Caco-2 (cell line): ENCODE measurements around the gene ATXN10. TPM values are rescaled to one million over a fixed set of nuclear protein-coding genes. Genes with fewer than 3 reads are reported as not detected.

Source experiments
- BruUV-seq: library from RNA; stranded (reverse); fragments of 400-500 nt; replicated peaks from 2 replicates; lab custom pipeline; 2021; lab: Mats Ljungman, UMichigan
- CTCF ChIA-PET: fragments of 300-600 bp; sonication (Branson Sonifier 250); formaldehyde crosslinking; loops from one replicate; lab custom pipeline; 2022; ENCODE audit warnings: antibody characterized with exemption; lab: Charles Lee
- POLR2A ChIA-PET: fragments of 300-600 bp; sonication (Branson Sonifier 250); formaldehyde crosslinking; loops from one replicate; lab custom pipeline; 2022; ENCODE audit warnings: antibody characterized with exemption; lab: Charles Lee
- DNase-seq, 2 experiments: peaks; one replicate each; pipeline versions ENCODE4 v3.0.0 to v3.0.0-alpha.2; 2020 to 2022
- H3K27me3 ChIP-seq: replicated peaks from 2 replicates; pipeline ENCODE4 v1.6.0; 2011; ENCODE audit warnings: low read length; ENCODE audit not compliant: control insufficient read depth, insufficient read depth
- H3K36me3 ChIP-seq: 2 replicates; pipeline ENCODE4 v1.5.1; 2011; ENCODE audit warnings: low read length; ENCODE audit not compliant: control insufficient read depth, insufficient read depth
- H3K4me1 ChIP-seq: fragments of 250-450 bp; sonication (Bioruptor Pico); 2 replicates; pipeline ENCODE4 v1.5.1; 2020; ENCODE audit warnings: mild to moderate bottlenecking
- H3K4me3 ChIP-seq: 2 replicates; pipeline ENCODE4 v1.5.1; 2011; ENCODE audit warnings: low read depth, mild to moderate bottlenecking, control low read depth, low read length
- H3K9me3 ChIP-seq: fragments of 250-450 bp; sonication (Bioruptor Pico); 2 replicates; pipeline ENCODE4 v1.5.1; 2020; ENCODE audit warnings: mild to moderate bottlenecking, moderate library complexity
- H3K27ac Mint-ChIP-seq: one replicate; pipeline ENCODE4 v1.8.0; 2022; ENCODE audit warnings: mixed read lengths; ENCODE audit not compliant: unreplicated experiment
- H3K27me3 Mint-ChIP-seq: one replicate; pipeline ENCODE4 v1.8.0; 2022; ENCODE audit warnings: mixed read lengths; ENCODE audit not compliant: insufficient read depth, unreplicated experiment
- H3K36me3 Mint-ChIP-seq: one replicate; pipeline ENCODE4 v1.8.0; 2022; ENCODE audit warnings: mild to moderate bottlenecking, mixed read lengths; ENCODE audit not compliant: insufficient read depth, unreplicated experiment
- H3K4me1 Mint-ChIP-seq: one replicate; pipeline ENCODE4 v1.8.0; 2022; ENCODE audit warnings: low read depth, mixed read lengths; ENCODE audit not compliant: unreplicated experiment
- H3K4me3 Mint-ChIP-seq: one replicate; pipeline ENCODE4 v1.8.0; 2022; ENCODE audit warnings: mild to moderate bottlenecking, moderate library complexity, mixed read lengths; ENCODE audit not compliant: unreplicated experiment
- H3K9me3 Mint-ChIP-seq: one replicate; pipeline ENCODE4 v1.8.0; 2022; ENCODE audit warnings: mixed read lengths; ENCODE audit not compliant: unreplicated experiment
- CTCF ChIP-seq, 2 experiments: fragments of 200-600 bp in 1 of 2; IDR thresholded peaks; 1 replicate in 1 of 2; 2 replicates in 1 of 2; pipeline versions ENCODE4 v1.5.1 to v1.8.0; 2011 to 2022; ENCODE audit warnings: antibody characterized with exemption in 1 of 2, control low read depth in 1 of 2, inconsistent platforms in 1 of 2, low read depth in 1 of 2, low read length in 1 of 2, mild to moderate bottlenecking in 1 of 2, moderate library complexity in 1 of 2; ENCODE audit not compliant: insufficient read depth in 1 of 2, severe bottlenecking in 1 of 2, unreplicated experiment in 1 of 2
- intact Hi-C: fragments of 100-400 bp; cut with micrococcal nuclease; formaldehyde crosslinking; loops from one replicate; pipeline ENCODE4 v1.10.0; 2022; ENCODE audit not compliant: unreplicated experiment
- total RNA-seq: library from RNA; stranded (reverse); gene quantifications from 2 replicates; pipeline ENCODE4 v1.2.3, GENCODE V29; 2022

The ATXN10 gene
- total RNA-seq, 1 experiment from 2014 or later, result 155 TPM

DNA sequence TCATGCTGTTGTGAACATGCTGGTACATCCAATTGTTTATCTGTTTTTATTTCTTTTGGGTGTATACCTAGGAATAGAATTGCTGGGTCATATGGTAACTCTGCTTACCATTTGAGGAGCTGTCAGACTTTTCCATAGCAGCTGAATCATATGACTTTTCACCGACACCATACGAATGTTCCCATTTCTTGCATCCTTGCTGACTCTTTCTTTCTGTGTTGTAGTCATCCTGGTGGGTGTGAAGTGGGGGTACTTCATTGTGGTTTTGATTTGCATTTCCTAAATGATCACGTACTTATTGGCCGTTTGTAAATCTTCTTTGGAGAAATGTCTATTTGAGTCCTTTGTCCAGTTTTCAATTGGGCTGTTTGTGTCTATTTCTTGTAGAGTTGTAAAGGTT is 26.5 kb downstream of the ATXN10 start:
- H3K27ac Mint-ChIP-seq, result no peak overlapping the region
- no peaks in the 10 kb centered on the region for H3K27me3 ChIP-seq
- peaks cover 1% of the 10 kb centered on the region; the same call in 1 of the 2 replicates for H3K36me3 ChIP-seq
- H3K36me3 Mint-ChIP-seq, result peaks cover 38% of the 10 kb centered on the region
- H3K4me1 ChIP-seq, result no peaks in the 10 kb centered on the region
- H3K4me3 ChIP-seq, result no peak overlapping the region
- no peaks in the 10 kb centered on the region for H3K9me3 ChIP-seq
- H3K27me3 Mint-ChIP-seq, result no peaks in the 10 kb centered on the region
- BruUV-seq, result no TSS peak
- intact Hi-C loops, result no loop called here
- H3K9me3 Mint-ChIP-seq, result no peaks in the 10 kb centered on the region
- DNase-seq, result no peak
- H3K4me3 Mint-ChIP-seq, result no peak overlapping the region
- TF ChIP-seq CTCF (IDR thresholded peaks at IDR 0.05; ENCODE audit: insufficient read depth in 1 of 2, low read depth in 1 of 2, low read length in 1 of 2, severe bottlenecking in 1 of 2, unreplicated experiment in 1 of 2), result no peak
- ChIA-PET POLR2A (no interaction called here), CTCF (no interaction called here)
- H3K4me1 Mint-ChIP-seq, result no peaks in the 10 kb centered on the region

DNA sequence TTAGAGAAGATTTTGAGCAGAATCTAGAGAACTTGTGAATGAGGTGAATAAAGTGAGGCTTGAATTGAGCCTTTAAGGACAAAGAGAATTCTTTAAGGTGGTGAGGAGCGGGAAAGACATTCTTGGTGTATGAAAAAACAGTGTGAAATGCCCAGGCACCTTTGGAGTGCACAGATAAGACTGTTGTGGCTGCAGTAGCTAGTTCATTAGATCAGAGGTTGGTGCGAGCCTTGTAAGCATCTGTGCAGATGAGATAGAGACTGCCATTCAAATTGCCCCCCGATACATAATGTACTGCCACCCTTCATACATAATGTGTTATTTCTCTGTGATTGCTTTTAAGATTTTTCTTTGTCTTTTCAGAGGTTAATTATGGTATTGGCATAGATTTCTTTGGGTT is 31.3 kb downstream of the ATXN10 start:
- no peaks in the 10 kb centered on the region for H3K27me3 ChIP-seq
- Mint-ChIP-seq H3K9me3 (no peaks in the 10 kb centered on the region), H3K4me3 (no peak overlapping the region), H3K4me1 (no peaks in the 10 kb centered on the region), H3K27ac (no peak overlapping the region), H3K36me3 (peaks cover 47% of the 10 kb centered on the region), H3K27me3 (no peaks in the 10 kb centered on the region)
- intact Hi-C loops, result no loop called here
- peaks cover 4% of the 10 kb centered on the region; the same call in 1 of the 2 replicates for H3K36me3 ChIP-seq
- no peaks in the 10 kb centered on the region for H3K4me1 ChIP-seq
- no peak for TF ChIP-seq CTCF (IDR thresholded peaks at IDR 0.05; ENCODE audit: insufficient read depth in 1 of 2, low read depth in 1 of 2, low read length in 1 of 2, severe bottlenecking in 1 of 2, unreplicated experiment in 1 of 2)
- H3K9me3 ChIP-seq, result no peaks in the 10 kb centered on the region
- POLR2A ChIA-PET, result no interaction called here
- CTCF ChIA-PET, result interaction anchor here (0.6 kb wide), 1 partner anchor 643 kb away, joined by 3 read pairs; no protein-coding TSS in a partner anchor
- no peak for DNase-seq
- no TSS peak for BruUV-seq
- H3K4me3 ChIP-seq, result no peak overlapping the region

DNA sequence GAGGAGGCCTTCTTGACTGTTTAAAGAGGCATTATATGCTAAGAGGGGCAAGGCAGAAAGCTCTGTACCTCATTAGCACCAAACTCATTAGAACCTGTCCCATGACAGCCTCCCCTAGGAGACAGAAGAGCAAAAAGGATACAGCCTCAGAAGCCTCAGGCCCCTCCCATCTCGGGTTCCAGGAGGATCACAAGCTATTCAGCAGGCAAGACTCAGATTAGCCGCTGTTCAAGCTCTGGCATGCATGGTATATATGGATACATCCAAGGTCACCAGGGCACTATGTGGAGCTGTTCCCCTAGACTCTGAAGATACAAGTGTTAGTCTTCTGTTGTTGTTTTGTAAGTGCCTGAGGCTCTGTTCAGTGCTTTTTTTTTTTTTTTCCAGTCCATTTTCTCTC is 32.1 kb downstream of the ATXN10 start:
- Histone ChIP-seq H3K27me3 (no peaks in the 10 kb centered on the region), H3K9me3 (no peaks in the 10 kb centered on the region), H3K4me3 (no peak overlapping the region), H3K4me1 (no peaks in the 10 kb centered on the region), H3K36me3 (peaks cover 4% of the 10 kb centered on the region; the same call in 1 of the 2 replicates)
- no TSS peak for BruUV-seq
- no peak for TF ChIP-seq CTCF (IDR thresholded peaks at IDR 0.05; ENCODE audit: insufficient read depth in 1 of 2, low read depth in 1 of 2, low read length in 1 of 2, severe bottlenecking in 1 of 2, unreplicated experiment in 1 of 2)
- intact Hi-C loops, result no loop called here
- H3K4me1 Mint-ChIP-seq, result no peaks in the 10 kb centered on the region
- H3K36me3 Mint-ChIP-seq, result peaks cover 45% of the 10 kb centered on the region
- no peaks in the 10 kb centered on the region for H3K27me3 Mint-ChIP-seq
- CTCF ChIA-PET, result interaction anchor here (0.6 kb wide), 1 partner anchor 644 kb away, joined by 3 read pairs; no protein-coding TSS in a partner anchor
- no peak overlapping the region for H3K27ac Mint-ChIP-seq
- no peak overlapping the region for H3K4me3 Mint-ChIP-seq
- POLR2A ChIA-PET, result no interaction called here
- no peaks in the 10 kb centered on the region for H3K9me3 Mint-ChIP-seq
- DNase-seq, result no peak
